ENCODE data around the gene FAM72A.
"Not testable (repeated sequence)": the region's sequence is repeated elsewhere in the genome, so short reads cannot be mapped to it uniquely, and the experiment has no call there.

Gene FAM72A

GRCh38 chr1:206185778-206186177 is 16.9 kb downstream of the FAM72A start:
- not testable (repeated sequence) for H2BK15ac ChIP-seq (ENCODE audit: low read length); H3K27me3 ChIP-seq (ENCODE audit: control insufficient read depth in 3 of 3, insufficient read depth in 3 of 3, low read depth in 1 of 3, low read length in 3 of 3); H3K9me3 ChIP-seq (replicated peaks in 1 of 2; ENCODE audit: control insufficient read depth in 2 of 2, insufficient read depth in 1 of 2, low read depth in 1 of 2, low read length in 2 of 2); H3K4me3 ChIP-seq (ENCODE audit: low read length in 2 of 2); H3K4me1 ChIP-seq (ENCODE audit: control insufficient read depth in 2 of 2, insufficient read depth in 1 of 2, low read depth in 1 of 2, low read length in 2 of 2); H3K9ac ChIP-seq (ENCODE audit: low read depth, low read length, poor library complexity); H2AFZ ChIP-seq (ENCODE audit: low read length); H3K14ac ChIP-seq (ENCODE audit: low read length); H3K79me1 ChIP-seq (ENCODE audit: low read depth, low read length); H3K27ac ChIP-seq (replicated peaks; ENCODE audit: low read length); H4K91ac ChIP-seq (ENCODE audit: low read depth, low read length, poor library complexity); H2BK12ac ChIP-seq (ENCODE audit: low read length); H2AK5ac ChIP-seq (ENCODE audit: low read depth, low read length); DNase-seq (ENCODE audit: low spot score); H3K23ac ChIP-seq (ENCODE audit: low read depth, low read length, poor library complexity); H3K36me3 ChIP-seq (replicated peaks in 1 of 2; ENCODE audit: control insufficient read depth in 2 of 2, insufficient read depth in 2 of 2, low read length in 2 of 2); H4K8ac ChIP-seq (ENCODE audit: low read depth, low read length); H3K4ac ChIP-seq (ENCODE audit: low read length); H2BK5ac ChIP-seq (ENCODE audit: low read length); H3K4me2 ChIP-seq (ENCODE audit: insufficient read depth, low read length, poor library complexity, severe bottlenecking); H3K18ac ChIP-seq (ENCODE audit: low read length); H2BK120ac ChIP-seq (ENCODE audit: low read depth, low read length)
- no CpG with 5 or more reads among the region's 3 CpGs for WGBS, 2 donors (ENCODE audit: extremely low coverage in 2 of 2, insufficient read length in 2 of 2, insufficient replicate concordance in 1 of 2)

DNA sequence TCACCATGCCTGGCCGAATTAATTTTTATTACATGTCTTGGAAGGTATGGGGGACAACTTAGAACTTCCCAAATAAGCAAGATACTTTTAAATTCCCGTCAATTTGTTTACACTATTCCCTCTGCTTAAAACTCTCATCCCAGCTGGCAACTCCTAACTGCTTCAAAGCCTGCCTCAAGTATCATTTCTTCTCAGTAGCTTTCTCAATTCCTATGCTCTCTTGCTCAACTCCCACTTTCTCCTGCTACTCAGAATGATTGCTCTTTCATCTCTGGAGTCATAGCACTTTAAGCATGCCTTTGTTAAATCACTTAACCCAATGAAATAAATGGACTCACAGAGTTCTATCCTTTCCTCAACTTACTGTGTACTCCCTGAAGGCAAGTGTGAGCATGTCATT is 18.9 kb downstream of the FAM72A start:
- H3K14ac ChIP-seq (ENCODE audit: low read length); H3K4me3 ChIP-seq (ENCODE audit: low read length in 2 of 2); H2BK12ac ChIP-seq (ENCODE audit: low read length); H2BK120ac ChIP-seq (ENCODE audit: low read depth, low read length); H3K36me3 ChIP-seq (replicated peaks in 1 of 2; ENCODE audit: control insufficient read depth in 2 of 2, insufficient read depth in 2 of 2, low read length in 2 of 2); H3K27ac ChIP-seq (replicated peaks; ENCODE audit: low read length); H4K8ac ChIP-seq (ENCODE audit: low read depth, low read length); H3K79me1 ChIP-seq (ENCODE audit: low read depth, low read length); H3K23ac ChIP-seq (ENCODE audit: low read depth, low read length, poor library complexity); H4K91ac ChIP-seq (ENCODE audit: low read depth, low read length, poor library complexity); H3K9me3 ChIP-seq (replicated peaks in 1 of 2; ENCODE audit: control insufficient read depth in 2 of 2, insufficient read depth in 1 of 2, low read depth in 1 of 2, low read length in 2 of 2); H2BK5ac ChIP-seq (ENCODE audit: low read length); H3K27me3 ChIP-seq (ENCODE audit: control insufficient read depth in 3 of 3, insufficient read depth in 3 of 3, low read depth in 1 of 3, low read length in 3 of 3); H2AK5ac ChIP-seq (ENCODE audit: low read depth, low read length); H3K18ac ChIP-seq (ENCODE audit: low read length); H3K4me2 ChIP-seq (ENCODE audit: insufficient read depth, low read length, poor library complexity, severe bottlenecking); H3K4ac ChIP-seq (ENCODE audit: low read length); H2AFZ ChIP-seq (ENCODE audit: low read length); H2BK15ac ChIP-seq (ENCODE audit: low read length); H3K9ac ChIP-seq (ENCODE audit: low read depth, low read length, poor library complexity); DNase-seq (ENCODE audit: low spot score); H3K4me1 ChIP-seq (ENCODE audit: control insufficient read depth in 2 of 2, insufficient read depth in 1 of 2, low read depth in 1 of 2, low read length in 2 of 2): not testable (repeated sequence)
- no CpG with 5 or more reads among the region's 2 CpGs for WGBS, 2 donors (ENCODE audit: extremely low coverage in 2 of 2, insufficient read length in 2 of 2, insufficient replicate concordance in 1 of 2)

- no CpG with 5 or more reads among the region's 6 CpGs for WGBS, 2 donors (ENCODE audit: extremely low coverage in 2 of 2, insufficient read length in 2 of 2, insufficient replicate concordance in 1 of 2)
- H4K8ac ChIP-seq (ENCODE audit: low read depth, low read length); H2BK15ac ChIP-seq (ENCODE audit: low read length); H3K36me3 ChIP-seq (replicated peaks in 1 of 2; ENCODE audit: control insufficient read depth in 2 of 2, insufficient read depth in 2 of 2, low read length in 2 of 2); H2BK12ac ChIP-seq (ENCODE audit: low read length); H3K4me1 ChIP-seq (ENCODE audit: control insufficient read depth in 2 of 2, insufficient read depth in 1 of 2, low read depth in 1 of 2, low read length in 2 of 2); H3K9ac ChIP-seq (ENCODE audit: low read depth, low read length, poor library complexity); H3K9me3 ChIP-seq (replicated peaks in 1 of 2; ENCODE audit: control insufficient read depth in 2 of 2, insufficient read depth in 1 of 2, low read depth in 1 of 2, low read length in 2 of 2); H3K27ac ChIP-seq (replicated peaks; ENCODE audit: low read length); H3K18ac ChIP-seq (ENCODE audit: low read length); H2BK120ac ChIP-seq (ENCODE audit: low read depth, low read length); H3K4ac ChIP-seq (ENCODE audit: low read length); H2AFZ ChIP-seq (ENCODE audit: low read length); H3K14ac ChIP-seq (ENCODE audit: low read length); H2BK5ac ChIP-seq (ENCODE audit: low read length); H3K4me2 ChIP-seq (ENCODE audit: insufficient read depth, low read length, poor library complexity, severe bottlenecking); H2AK5ac ChIP-seq (ENCODE audit: low read depth, low read length); H3K79me1 ChIP-seq (ENCODE audit: low read depth, low read length); DNase-seq (ENCODE audit: low spot score); H3K4me3 ChIP-seq (ENCODE audit: low read length in 2 of 2); H3K23ac ChIP-seq (ENCODE audit: low read depth, low read length, poor library complexity); H4K91ac ChIP-seq (ENCODE audit: low read depth, low read length, poor library complexity); H3K27me3 ChIP-seq (ENCODE audit: control insufficient read depth in 3 of 3, insufficient read depth in 3 of 3, low read depth in 1 of 3, low read length in 3 of 3): not testable (repeated sequence)
Observed at GRCh38 chr1:206182368-206183317, 20.0 kb downstream of the FAM72A start.

- H3K4ac ChIP-seq (ENCODE audit: low read length); H3K36me3 ChIP-seq (replicated peaks in 1 of 2; ENCODE audit: control insufficient read depth in 2 of 2, insufficient read depth in 2 of 2, low read length in 2 of 2); H3K27me3 ChIP-seq (ENCODE audit: control insufficient read depth in 3 of 3, insufficient read depth in 3 of 3, low read depth in 1 of 3, low read length in 3 of 3); H3K9ac ChIP-seq (ENCODE audit: low read depth, low read length, poor library complexity); H3K18ac ChIP-seq (ENCODE audit: low read length); H3K79me1 ChIP-seq (ENCODE audit: low read depth, low read length); H3K14ac ChIP-seq (ENCODE audit: low read length); H3K9me3 ChIP-seq (replicated peaks in 1 of 2; ENCODE audit: control insufficient read depth in 2 of 2, insufficient read depth in 1 of 2, low read depth in 1 of 2, low read length in 2 of 2); DNase-seq (ENCODE audit: low spot score); H3K4me2 ChIP-seq (ENCODE audit: insufficient read depth, low read length, poor library complexity, severe bottlenecking); H4K91ac ChIP-seq (ENCODE audit: low read depth, low read length, poor library complexity); H3K4me1 ChIP-seq (ENCODE audit: control insufficient read depth in 2 of 2, insufficient read depth in 1 of 2, low read depth in 1 of 2, low read length in 2 of 2); H3K23ac ChIP-seq (ENCODE audit: low read depth, low read length, poor library complexity); H2BK5ac ChIP-seq (ENCODE audit: low read length); H2BK12ac ChIP-seq (ENCODE audit: low read length); H2BK15ac ChIP-seq (ENCODE audit: low read length); H3K27ac ChIP-seq (replicated peaks; ENCODE audit: low read length); H2BK120ac ChIP-seq (ENCODE audit: low read depth, low read length); H2AFZ ChIP-seq (ENCODE audit: low read length); H3K4me3 ChIP-seq (ENCODE audit: low read length in 2 of 2); H4K8ac ChIP-seq (ENCODE audit: low read depth, low read length); H2AK5ac ChIP-seq (ENCODE audit: low read depth, low read length): not testable (repeated sequence)
Observed at GRCh38 chr1:206179666-206180065, 23.0 kb downstream of the FAM72A start.
